ENCODE measurements around the gene ABHD15.

ABHD15 gene

GRCh38 chr17:29595943-29596774 is 29.3 kb upstream of the ABHD15 start:
- H3K36me3 ChIP-seq (ENCODE audit: insufficient read depth), result no peaks in the 10 kb centered on the region
- H3K79me2 ChIP-seq (ENCODE audit: insufficient read depth, low read depth), result no peaks in the 10 kb centered on the region
- no peaks in the 10 kb centered on the region for H4K20me1 ChIP-seq (ENCODE audit: insufficient read depth)
- H3K4me2 ChIP-seq, result no peak overlapping the region
- no peak for TF ChIP-seq CTCF (conservative IDR thresholded peaks at IDR 0.05; ENCODE audit: low read depth, low read length)
- H3K27me3 ChIP-seq (ENCODE audit: insufficient read depth, low read depth), result no peaks in the 10 kb centered on the region
- no peak overlapping the region for H3K4me3 ChIP-seq (IDR thresholded peaks at IDR 0.05; ENCODE audit: insufficient read depth, low read depth, low read length)
- no peak overlapping the region for H3K27ac ChIP-seq
- H3K9ac ChIP-seq, result no peak overlapping the region
- H2AFZ ChIP-seq (ENCODE audit: low read depth), result no peak overlapping the region
- H3K4me1 ChIP-seq (ENCODE audit: low read depth, poor library complexity, severe bottlenecking), result peaks cover 33% of the 10 kb centered on the region

GRCh38 chr17:29595107-29595942 is 28.5 kb upstream of the ABHD15 start:
- Histone ChIP-seq H3K27ac (no peak overlapping the region), H4K20me1 (ENCODE audit: insufficient read depth) (no peaks in the 10 kb centered on the region), H3K4me2 (no peak overlapping the region), H3K4me1 (ENCODE audit: low read depth, poor library complexity, severe bottlenecking) (peaks cover 25% of the 10 kb centered on the region), H3K4me3 (IDR thresholded peaks at IDR 0.05; ENCODE audit: insufficient read depth, low read depth, low read length) (no peak overlapping the region), H3K9ac (no peak overlapping the region), H2AFZ (ENCODE audit: low read depth) (no peak overlapping the region), H3K79me2 (ENCODE audit: insufficient read depth, low read depth) (no peaks in the 10 kb centered on the region), H3K27me3 (ENCODE audit: insufficient read depth, low read depth) (no peaks in the 10 kb centered on the region), H3K36me3 (ENCODE audit: insufficient read depth) (no peaks in the 10 kb centered on the region)
- TF ChIP-seq CTCF (conservative IDR thresholded peaks at IDR 0.05; ENCODE audit: low read depth, low read length), result no peak

GRCh38 chr17:29594519-29595090 is 27.8 kb upstream of the ABHD15 start:
- Histone ChIP-seq H3K79me2 (ENCODE audit: insufficient read depth, low read depth) (no peaks in the 10 kb centered on the region), H2AFZ (ENCODE audit: low read depth) (no peak overlapping the region), H3K4me2 (peak overlapping the region; percentile 78; the same call in 1 of the 2 replicates), H3K27ac (no peak overlapping the region), H3K27me3 (ENCODE audit: insufficient read depth, low read depth) (no peaks in the 10 kb centered on the region), H3K4me1 (ENCODE audit: low read depth, poor library complexity, severe bottlenecking) (peaks cover 27% of the 10 kb centered on the region), H4K20me1 (ENCODE audit: insufficient read depth) (no peaks in the 10 kb centered on the region), H3K4me3 (IDR thresholded peaks at IDR 0.05; ENCODE audit: insufficient read depth, low read depth, low read length) (no peak overlapping the region), H3K36me3 (ENCODE audit: insufficient read depth) (no peaks in the 10 kb centered on the region), H3K9ac (no peak overlapping the region)
- TF ChIP-seq CTCF (conservative IDR thresholded peaks at IDR 0.05; ENCODE audit: low read depth, low read length), result no peak

- Histone ChIP-seq H3K27me3 (ENCODE audit: insufficient read depth, low read depth) (no peaks in the 10 kb centered on the region), H3K27ac (no peak overlapping the region), H4K20me1 (ENCODE audit: insufficient read depth) (no peaks in the 10 kb centered on the region), H3K4me3 (IDR thresholded peaks at IDR 0.05; ENCODE audit: insufficient read depth, low read depth, low read length) (no peak overlapping the region), H3K9ac (no peak overlapping the region; the same call in 1 of the 2 replicates), H2AFZ (ENCODE audit: low read depth) (peak overlapping the region; percentile 75), H3K4me2 (peak overlapping the region; percentile 78), H3K79me2 (ENCODE audit: insufficient read depth, low read depth) (no peaks in the 10 kb centered on the region), H3K4me1 (ENCODE audit: low read depth, poor library complexity, severe bottlenecking) (peaks cover 27% of the 10 kb centered on the region), H3K36me3 (ENCODE audit: insufficient read depth) (no peaks in the 10 kb centered on the region)
- TF ChIP-seq CTCF (conservative IDR thresholded peaks at IDR 0.05; ENCODE audit: low read depth, low read length), result no peak
Measured at GRCh38 chr17:29593591-29594518, 27.0 kb upstream of the ABHD15 start.

All from KMS-11 (cell line).